ENCODE measurements around the gene CEP350.
"Not testable (repeated sequence)": the region's sequence is repeated elsewhere in the genome, so short reads cannot be mapped to it uniquely, and the experiment has no call there.

The CEP350 gene

DNA sequence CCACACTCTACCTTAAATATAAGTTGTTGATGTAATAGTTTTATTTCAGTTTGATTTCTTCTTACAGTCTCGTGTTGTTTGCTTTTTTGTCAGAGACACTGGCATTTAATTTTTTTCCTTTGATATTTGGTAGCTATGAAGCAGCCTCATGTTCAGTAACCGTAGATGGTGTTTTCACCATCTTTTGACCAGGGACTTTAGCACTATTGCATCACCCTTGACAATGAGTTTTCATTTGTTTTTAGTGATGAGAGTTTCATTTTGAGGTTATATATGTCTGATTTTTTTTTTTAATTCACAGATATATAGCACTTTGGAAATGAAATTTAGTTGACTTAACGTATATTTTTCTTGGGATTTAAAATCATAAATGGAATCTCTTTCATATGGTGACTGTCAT lies 36.2 kb downstream of the CEP350 start:
- DNase-seq (ENCODE audit: low read depth in 3 of 3) = no peak

DNA sequence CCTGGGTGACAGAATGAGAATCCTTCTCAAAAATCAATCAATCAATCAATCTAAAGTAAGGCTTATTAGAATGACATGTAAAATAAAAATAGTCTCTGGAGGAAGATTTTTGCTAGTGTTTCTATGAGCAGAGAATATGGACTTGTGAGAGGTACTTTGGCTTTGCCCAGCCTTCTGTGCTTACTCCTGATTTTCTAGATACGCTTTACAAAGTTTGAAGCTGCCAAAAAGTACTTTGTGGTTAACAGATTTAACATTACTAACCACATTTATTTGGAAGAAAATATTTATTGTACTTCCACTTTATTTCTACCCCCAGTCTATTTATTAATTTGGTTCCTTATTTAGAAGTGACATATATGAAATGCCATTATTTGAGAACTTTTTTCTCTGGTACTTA lies 41.0 kb downstream of the CEP350 start:
- no peak for DNase-seq (ENCODE audit: low read depth in 3 of 3)

DNA sequence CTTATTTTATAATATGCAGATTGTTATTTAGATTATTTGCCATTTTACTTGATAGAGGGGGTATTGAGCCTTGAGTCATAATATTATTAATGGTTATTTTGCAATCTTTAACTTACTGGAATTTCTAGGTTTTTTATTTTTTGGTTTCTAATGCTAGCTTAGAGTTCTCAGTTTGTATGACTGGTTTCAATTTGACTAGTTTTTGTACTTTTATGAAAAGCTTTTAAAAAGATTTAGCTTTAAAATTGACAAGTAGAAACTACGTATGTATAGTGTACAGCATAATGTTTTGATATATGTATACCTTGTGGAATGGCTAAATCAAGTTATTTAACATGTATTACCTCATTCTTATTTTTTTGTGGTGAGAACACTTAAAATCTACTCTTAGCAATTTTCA lies 41.5 kb downstream of the CEP350 start:
- DNase-seq (ENCODE audit: low read depth in 3 of 3) = no peak

DNA sequence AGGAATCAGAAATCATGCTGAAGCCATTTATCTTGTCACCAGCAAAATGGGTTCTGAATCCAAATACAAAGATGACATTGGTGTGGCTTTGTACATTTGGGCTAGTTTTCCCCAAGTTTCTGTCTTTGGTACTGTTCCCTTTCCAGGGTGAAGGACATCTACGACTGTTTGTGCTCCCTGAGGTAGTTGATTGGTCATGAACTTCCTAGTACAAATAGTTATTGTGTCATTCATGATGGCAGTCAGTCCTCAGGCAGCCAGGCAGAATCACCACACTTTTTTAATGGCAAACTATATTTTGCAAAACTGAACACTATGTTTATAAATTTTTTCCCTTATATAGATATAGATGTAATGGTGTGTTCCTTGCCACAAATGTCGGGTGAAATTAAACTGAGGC lies 46.0 kb downstream of the CEP350 start:
- DNase-seq (ENCODE audit: low read depth in 3 of 3) = no peak

DNA sequence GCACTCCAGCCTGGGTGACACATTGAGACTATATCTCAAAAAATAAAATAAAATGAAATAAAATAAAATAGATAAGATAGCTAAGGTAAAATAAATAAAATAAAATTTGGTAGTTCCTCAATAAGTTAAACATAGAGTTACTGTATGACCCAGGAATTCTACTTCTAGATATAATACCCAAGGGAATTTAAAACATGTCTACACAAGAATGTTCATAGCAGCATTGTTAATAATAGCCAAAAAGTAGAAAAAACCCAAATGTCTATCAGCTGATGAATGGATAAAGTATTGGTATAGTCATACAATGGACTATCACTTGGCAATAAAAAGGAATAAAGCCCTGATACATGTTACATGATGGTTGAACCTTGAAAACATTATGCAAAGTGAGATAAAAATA lies 47.8 kb downstream of the CEP350 start:
- DNase-seq (ENCODE audit: low read depth in 3 of 3) = no peak

DNA sequence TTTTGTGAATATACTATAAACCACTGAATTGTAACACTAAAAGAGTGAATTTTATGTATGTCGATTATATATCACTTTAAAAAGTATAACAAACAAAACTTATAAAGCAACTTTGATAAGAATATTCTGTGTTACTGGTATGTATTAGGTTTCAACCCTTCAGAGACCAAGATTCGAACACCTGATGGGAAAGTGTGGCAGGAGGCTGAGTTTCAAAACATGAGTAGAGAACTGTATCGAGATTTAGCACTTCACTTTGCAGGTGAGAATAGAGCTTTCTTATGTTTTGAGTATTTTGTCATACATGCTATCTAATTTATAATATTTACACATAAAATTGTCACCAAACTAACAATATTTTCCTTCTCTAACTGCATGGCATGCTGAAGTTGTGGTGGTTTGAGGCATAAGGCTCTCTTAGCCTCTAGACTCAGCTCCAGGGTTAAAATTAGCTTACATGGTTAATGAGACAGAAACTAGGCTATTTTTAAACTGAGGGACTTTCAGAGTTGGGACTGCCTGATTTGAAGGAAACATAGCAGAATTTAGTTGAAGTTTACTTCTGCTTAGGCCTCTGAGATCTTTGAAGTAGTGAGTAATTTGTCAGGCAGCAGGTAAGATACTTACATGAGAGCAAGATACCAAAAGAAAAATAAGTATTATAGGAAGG lies 48.6 kb downstream of the CEP350 start:
- DNase-seq (ENCODE audit: low read depth in 3 of 3) = no peak

DNA sequence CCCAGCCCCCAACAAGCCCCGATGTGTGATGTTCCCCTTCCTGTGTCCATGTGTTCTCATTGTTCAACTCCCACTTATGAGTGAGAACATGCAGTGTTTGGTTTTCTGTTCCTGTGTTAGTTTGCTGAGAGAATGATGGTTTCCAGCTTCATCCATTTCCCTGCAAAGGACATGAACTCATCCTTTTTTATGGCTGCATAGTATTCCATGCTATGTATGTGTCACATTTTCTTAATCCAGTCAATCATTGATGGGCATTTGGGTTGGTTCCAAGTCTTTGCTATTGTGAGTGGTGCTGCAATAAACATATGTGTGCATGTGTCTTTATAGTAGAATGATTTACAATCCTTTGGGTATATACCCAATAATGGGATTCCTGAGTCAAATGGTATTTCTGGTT lies 52.2 kb downstream of the CEP350 start:
- DNase-seq (ENCODE audit: low read depth in 3 of 3) = not testable (repeated sequence)

DNA sequence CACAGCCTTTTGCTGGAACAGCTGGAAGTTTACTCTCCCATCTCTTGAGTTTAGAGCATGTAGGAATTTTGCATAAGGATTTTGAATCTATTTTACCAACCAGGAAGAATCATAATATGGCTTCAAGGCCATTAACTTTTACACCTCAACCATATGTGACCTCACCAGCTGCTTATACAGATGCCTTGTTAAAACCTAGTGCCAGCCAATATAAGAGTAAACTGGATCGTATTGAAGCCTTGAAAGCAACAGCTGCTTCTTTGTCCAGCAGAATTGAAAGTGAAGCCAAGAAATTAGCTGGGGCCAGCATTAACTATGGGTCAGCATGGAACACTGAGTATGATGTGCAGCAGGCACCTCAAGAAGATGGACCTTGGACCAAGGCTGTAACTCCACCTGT lies 65.4 kb downstream of the CEP350 start:
- DNase-seq (ENCODE audit: low read depth in 3 of 3) = no peak

DNA sequence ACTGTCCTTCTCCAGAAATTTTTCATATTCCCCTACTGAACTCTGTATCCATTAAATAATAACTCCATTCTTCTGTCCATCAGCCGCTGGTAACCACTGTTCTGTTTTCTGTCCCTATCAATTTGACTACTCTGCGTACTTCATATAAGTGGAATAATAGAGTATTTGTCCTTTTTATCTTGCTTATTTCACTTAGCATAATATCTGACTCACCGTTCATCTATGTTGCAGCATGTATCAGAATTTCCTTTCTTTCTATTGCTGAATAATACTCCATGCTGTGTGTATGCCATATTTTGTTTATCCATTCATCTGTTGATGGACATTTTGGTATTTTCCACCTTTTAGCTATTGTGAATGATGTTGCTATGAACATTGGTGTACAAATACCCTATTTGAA lies 71.9 kb downstream of the CEP350 start:
- no peak for DNase-seq (ENCODE audit: low read depth in 3 of 3)

DNA sequence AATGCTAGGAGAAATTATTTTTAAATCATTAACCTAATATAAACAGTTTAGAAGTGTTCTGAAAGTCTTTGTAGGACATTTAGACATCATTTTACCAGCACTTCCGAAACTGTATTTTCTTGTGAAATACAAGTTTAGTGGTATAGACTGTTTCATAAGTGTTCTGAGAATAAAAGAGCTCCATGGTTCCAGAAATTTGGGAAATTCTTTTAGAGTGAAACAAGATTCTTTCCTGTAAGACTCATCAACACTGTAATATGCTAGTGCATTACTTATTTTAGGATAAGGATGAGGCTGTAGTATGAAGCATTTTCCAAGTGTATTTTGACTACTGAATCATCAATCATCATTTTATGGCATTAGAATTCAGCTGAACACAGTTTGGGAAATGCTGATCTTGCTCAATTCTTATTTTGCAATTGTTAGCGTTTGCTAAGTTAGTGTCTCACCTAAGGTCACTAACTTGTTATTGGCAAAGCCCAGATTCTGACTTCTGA lies 73.4 kb downstream of the CEP350 start:
- no peak for DNase-seq (ENCODE audit: low read depth in 3 of 3)

DNA sequence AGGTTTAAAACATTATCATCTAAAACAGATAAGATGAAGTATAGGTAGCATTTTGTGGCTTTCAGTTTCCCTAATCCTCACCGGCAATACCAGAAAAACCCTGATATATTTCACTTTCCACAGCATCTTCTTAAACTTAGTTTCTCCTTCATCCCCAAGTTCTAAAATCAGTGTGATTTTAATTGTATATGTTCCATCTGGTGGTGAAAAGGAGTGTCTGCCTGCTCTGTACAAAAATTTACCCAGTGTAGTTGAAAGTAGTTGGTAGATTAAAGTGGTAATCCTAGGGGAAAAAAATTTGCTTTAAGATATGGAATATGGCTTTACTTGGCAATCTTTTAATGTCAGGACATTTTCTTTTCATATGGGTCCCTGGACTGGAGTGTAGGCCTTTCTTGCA lies 74.3 kb downstream of the CEP350 start:
- DNase-seq (ENCODE audit: low read depth in 3 of 3) = no peak

DNA sequence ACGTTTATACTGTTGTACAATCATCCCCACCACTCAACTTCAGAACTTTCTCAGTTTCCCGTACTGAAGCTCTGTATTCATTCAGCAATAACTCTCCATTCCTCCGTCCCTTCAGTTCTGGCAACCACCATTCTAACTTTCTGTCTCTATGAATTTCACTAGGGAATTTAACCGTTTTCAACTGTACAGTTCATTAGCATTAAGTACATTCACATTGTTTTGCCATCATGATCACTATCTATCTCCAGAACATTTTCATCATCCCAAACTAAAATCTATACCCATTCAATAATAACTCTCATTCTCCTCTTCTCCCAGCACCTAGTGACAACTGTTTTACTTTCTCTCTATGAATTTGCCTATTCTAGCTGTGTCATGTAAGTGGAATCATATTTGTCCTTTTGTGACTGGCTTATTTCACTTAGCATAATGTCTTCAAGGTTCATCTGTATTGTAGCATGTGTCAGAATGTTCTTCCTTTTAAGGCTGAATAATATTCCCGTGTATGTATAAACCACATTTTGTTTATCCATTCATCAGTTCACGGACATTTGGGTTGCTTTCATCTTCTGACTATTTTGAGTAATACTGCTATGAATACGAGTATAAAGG lies 75.0 kb downstream of the CEP350 start:
- DNase-seq (ENCODE audit: low read depth in 3 of 3) = no peak

DNA sequence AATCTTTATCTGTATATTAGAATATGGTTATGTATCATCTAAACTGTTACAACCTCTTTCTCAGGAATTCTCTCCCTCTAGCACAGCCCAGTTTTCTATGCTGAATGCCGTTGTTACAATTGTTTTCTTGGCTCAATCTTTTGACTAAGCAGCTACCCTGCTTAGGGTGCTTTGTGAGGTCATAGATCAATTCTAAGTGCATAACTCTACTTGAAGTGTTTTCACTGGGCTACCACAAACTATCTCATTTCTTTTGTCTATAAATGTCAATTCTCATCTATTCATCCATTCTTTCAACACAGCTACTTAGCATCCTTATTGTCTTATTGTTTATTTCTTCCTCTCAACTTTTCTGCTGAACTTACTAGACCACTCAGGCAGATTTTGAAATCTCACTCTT lies 77.1 kb downstream of the CEP350 start:
- DNase-seq (ENCODE audit: low read depth in 3 of 3) = no peak

DNA sequence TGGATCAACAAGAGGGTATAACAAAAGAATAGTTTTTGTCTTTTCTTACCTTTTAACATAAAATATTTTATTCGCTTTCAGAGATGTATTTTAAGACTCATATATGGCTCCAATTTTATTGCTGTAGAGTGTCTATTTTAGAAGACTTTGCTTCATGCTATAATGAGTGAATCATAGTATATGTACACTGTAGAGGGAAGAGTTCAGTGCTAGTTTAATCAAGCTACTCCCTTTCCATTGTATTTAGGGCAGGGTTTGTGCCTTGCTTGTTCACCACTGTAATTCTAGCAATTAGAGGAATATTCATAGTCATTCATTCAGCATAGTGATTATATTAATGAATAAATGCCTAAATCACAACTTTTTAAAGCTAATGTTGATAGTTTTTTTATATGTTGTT lies 78.8 kb downstream of the CEP350 start:
- DNase-seq (ENCODE audit: low read depth in 3 of 3) = no peak

DNA sequence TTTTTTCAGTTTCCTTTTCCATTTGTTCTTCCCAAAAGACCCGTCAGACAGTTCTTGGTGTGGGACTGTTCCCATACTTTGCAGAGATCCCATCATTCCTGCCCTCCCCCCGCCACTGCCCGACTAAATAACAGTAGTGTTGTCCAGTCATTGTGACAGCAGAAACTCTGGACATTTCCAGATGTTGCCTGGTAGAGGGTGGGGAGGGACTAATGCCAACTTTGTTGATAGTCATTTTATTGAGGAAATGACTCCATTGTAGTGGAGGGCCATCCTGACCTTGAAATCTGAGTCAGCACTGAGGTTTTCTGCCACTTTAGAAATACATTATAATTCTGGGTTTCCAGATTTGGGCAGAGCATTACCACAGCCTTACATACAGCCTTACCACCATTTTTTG lies 85.4 kb downstream of the CEP350 start:
- no peak for DNase-seq (ENCODE audit: low read depth in 3 of 3)

DNA sequence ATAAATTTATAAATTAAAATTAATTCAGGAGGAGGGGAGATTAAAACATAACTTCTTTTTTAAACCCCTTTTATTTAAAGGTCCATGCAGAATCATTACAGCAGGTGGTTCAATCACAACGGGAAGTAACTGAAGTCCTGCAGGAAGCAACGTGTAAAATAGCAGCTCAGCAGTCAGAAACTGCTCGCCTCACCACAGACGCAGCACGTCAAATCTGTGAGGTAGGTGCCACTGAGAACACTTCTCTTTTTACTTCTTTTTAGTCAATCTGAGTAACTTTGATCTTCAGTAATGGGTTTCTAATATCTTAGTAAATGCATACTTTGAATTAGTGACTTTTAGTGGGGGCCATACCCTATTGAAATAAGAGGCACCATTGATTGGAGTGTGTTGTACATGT lies 87.0 kb downstream of the CEP350 start:
- DNase-seq (ENCODE audit: low read depth in 3 of 3) = no peak

DNA sequence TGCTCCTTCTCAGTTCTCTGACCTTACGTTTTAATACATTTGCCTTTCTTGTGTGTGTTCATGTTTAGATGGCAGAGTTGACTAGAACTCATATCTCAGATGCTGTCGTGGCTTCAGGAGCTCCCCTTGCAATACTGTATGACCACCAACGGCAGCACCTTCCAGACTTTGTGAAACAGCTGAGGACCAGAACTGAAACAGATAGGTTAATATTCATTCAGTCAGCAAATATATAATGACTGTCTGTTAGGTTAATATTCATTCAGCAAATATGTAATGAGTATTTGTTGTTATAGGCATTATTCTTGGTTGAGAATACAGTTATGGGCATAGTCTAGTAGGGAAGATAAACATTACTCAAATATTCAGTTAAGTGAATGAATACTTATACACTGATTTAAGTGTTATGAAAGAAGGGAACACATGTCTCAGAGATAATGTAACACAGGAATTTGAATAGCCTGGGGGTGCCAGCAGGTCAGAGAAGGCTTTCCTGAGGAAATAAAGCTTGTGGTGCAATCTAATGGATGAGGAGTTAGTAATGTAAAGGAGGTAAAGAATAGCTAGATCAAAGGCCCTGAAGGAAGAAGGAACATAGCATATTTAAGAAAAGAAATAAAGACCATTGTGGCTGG lies 88.5 kb downstream of the CEP350 start:
- DNase-seq (ENCODE audit: low read depth in 3 of 3) = no peak

DNA sequence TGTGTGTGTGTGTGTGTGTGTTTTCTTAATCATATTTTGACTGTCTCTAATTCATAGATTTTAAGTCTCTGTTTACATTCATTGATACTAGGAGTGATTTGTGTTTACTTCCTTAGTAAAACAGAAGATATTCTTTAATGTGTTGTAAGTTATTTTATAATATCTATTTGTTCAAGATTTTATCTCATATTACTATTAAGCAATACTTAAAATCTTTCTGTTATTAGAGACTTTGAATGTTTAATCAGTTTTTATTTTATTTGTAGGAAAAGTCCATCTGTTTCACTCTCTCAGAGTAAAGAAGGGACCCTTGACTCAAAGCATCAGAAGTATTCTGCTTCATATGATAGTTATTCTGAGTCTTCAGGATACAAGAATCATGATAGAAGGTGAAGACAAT lies 89.2 kb downstream of the CEP350 start:
- DNase-seq (ENCODE audit: low read depth in 3 of 3) = no peak

DNA sequence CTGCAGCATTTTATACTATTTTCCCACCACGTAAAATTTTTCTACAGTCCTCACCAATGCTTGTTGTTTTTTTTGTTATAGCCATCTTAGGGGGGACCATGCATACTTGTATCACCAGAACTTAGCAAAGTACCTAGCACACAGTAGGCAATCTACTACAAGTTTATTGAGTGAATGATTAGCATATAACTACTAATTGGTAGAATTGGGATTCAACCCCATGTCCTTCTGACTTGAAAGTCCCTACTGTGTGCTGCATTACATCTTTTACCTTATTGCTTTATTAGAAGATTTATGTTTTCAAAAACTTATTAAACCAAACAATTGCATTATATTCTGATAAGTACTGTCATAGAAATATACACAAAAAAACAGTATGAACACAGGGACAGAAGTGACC lies 92.1 kb downstream of the CEP350 start:
- DNase-seq (ENCODE audit: low read depth in 3 of 3) = no peak

DNA sequence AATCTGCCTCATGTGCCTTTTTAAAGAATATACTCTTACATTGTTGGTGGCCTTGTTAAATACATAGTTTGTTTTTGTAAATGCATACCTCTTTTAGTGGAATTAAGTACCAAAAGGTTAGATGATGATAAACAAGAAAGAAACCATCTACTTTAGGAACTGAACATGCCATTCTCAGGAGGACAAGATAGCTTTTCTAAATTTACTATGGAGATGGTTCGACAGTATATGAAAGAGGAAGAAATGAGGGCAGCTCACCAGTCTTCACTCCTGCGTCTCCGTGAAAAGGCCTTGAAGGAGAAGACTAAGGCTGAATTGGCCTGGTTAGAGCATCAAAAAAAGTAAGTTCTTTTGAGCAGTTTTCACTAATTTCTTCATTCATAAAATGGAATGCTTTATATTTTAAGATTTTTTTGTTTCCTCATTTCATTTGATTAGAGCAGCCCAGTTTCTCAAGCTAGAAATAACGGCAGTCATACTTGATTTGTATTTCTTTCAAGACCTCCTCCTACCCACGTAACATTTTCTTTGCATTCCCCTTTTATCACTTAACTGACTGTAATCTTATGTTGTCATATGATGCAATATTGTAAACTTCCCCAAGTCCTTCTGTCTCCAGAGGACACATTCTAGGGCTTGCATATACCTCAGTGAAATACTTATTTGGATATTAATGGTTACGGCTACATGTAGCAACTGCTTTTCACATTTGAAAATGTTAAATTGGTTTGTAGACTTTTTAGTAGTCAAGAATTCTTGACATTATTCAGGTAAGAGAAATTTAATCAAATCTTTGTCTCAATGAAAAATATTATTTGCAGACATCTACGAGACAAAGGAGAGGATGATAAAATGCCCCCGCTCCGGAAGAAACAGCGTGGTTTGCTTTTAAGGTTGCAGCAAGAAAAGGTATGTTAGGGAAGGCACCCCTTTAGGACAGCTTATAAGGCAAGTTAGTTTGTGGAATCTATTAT lies 99.3 kb downstream of the CEP350 start:
- no peak for DNase-seq (ENCODE audit: low read depth in 3 of 3)

DNA sequence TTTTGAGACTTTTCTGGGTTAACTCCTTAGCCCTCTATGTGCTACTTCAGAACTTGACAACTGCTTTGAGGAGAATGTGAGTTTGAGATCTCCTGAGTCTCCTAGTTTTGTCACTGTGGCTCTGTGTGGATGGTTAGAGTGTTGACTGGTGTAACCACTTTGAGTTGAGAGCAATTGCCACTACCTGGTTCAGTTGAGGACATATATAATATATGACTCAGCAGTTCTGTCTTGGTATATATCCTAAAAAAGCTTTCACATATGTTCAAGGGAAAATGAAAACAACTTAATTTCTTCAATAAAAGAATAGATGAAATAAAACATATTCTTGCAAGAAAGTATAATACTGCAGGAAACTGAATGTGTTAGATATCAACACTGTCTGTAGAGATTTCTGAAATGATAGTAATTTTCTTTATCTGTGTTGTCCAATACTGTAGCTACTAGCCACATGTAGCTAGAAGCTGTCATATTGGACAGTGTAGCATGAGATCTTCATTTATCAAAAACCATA lies 103.3 kb downstream of the CEP350 start:
- no peak for DNase-seq (ENCODE audit: low read depth in 3 of 3)

DNA sequence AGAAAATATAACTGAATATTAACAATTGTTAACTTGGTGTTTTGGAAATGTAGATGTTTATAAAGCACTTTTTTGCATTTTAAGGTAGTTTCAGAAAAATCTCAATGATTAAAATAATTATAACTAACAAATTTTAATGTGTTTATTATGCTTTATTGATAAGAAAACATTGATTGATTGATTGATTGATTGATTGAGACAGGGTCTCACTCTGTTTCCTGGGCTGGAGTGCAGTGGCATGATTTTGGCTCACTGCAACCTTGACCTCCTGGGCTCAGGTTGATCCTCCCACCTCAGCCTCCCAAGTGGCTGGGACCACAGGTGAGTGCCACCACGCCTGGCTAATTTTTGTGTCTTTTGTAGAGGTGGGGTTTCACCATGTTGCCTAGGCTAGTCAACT lies 106.4 kb downstream of the CEP350 start:
- DNase-seq (ENCODE audit: low read depth in 3 of 3) = no peak
